Tibial nerve (tissue), 4 donors: ENCODE results near the gene RPP30. TPM values are rescaled to one million over a fixed set of nuclear protein-coding genes. Genes with fewer than 3 reads are reported as not detected.

Source experiments
- DNase-seq, 2 donors: peaks; one replicate each; pipeline ENCODE4 v3.0.0-alpha.2; 2019; ENCODE audit warnings: low spot score in 2 of 2
- H3K27ac ChIP-seq, 4 donors: fragments of 200-600 bp; sonication (generic) in 3 of 4; one replicate each; pipeline ENCODE4 v1.5.1; 2017 to 2019; ENCODE audit warnings: mild to moderate bottlenecking in 1 of 4
- H3K27me3 ChIP-seq, 2 donors: fragments of 200-600 bp; sonication (generic) in 1 of 2; one replicate each; pipeline versions ENCODE4 v1.5.1 to v1.6.0; 2017 to 2019
- H3K36me3 ChIP-seq, 3 donors: fragments of 200-600 bp; sonication (generic); one replicate each; pipeline ENCODE4 v1.5.1; 2018 to 2019
- H3K4me1 ChIP-seq, 4 donors: fragments of 200-600 bp; sonication (generic) in 3 of 4; one replicate each; pipeline ENCODE4 v1.5.1; 2017 to 2019
- H3K4me3 ChIP-seq, 4 donors: fragments of 200-600 bp; sonication (generic) in 3 of 4; one replicate each; pipeline ENCODE4 v1.5.1; 2017 to 2019; ENCODE audit warnings: mild to moderate bottlenecking in 1 of 4, moderate library complexity in 1 of 4
- H3K9me3 ChIP-seq, 4 donors: fragments of 200-600 bp; sonication (generic) in 3 of 4; one replicate each; pipeline ENCODE4 v1.5.1; 2017 to 2019
- CTCF ChIP-seq, 5 experiments: fragments of 200-600 bp in 3 of 5; fragments of 450-650 bp in 2 of 5; sonication (generic) in 3 of 5; IDR thresholded peaks; one replicate each; pipeline ENCODE4 v1.5.1; 2016 to 2019; ENCODE audit warnings: antibody characterized with exemption in 5 of 5, mild to moderate bottlenecking in 3 of 5, moderate library complexity in 2 of 5
- EP300 ChIP-seq, 2 donors: sonication (generic); formaldehyde crosslinking; IDR thresholded peaks; one replicate each; pipeline ENCODE4 v1.6.1; 2017; ENCODE audit warnings: antibody characterized with exemption in 2 of 2, mild to moderate bottlenecking in 1 of 2
- POLR2A ChIP-seq, 2 donors: fragments of 450-650 bp; IDR thresholded peaks; one replicate each; pipeline ENCODE4 v1.6.1; 2017; ENCODE audit warnings: antibody characterized with exemption in 2 of 2, mild to moderate bottlenecking in 2 of 2, moderate library complexity in 2 of 2
- whole genome bisulfite sequencing, 2 donors: methylation state at CpG; one replicate each; pipeline ENCODE4 v1.1.5; 2018; 5-methylcytosine and 5-hydroxymethylcytosine counted together
- total RNA-seq, 4 donors: library from RNA; depleted of rRNA; stranded (reverse); fragments of >200 nt; gene quantifications; one replicate each; pipeline ENCODE4 v1.1.0, GENCODE V29; 2016

Gene RPP30
- total RNA-seq, 4 donors from 2014 or later, result 19.4 to 46.5 (median 35.2) TPM

DNA sequence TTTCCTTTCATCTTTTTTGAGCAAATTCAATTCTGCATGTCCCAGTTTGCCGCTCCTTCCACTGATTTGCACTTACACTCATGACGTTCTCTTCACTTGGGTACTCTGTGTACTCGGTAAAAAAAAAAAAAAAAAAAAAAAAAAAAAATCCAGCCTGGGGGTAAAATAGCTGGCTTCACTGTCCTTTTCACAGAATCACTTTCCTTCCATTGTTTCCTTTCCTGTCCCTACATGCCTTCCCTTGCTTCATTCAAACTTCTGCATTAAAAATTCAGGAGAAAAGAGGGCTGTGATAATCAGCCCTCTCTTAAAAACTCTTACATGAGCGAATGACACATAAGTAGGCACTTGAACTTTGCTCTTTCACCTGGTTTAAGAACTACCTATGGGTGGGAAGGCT, 40.4 kb downstream of the RPP30 start:
- no peak for TF ChIP-seq CTCF (IDR thresholded peaks at IDR 0.05)
- no peak for TF ChIP-seq POLR2A (IDR thresholded peaks at IDR 0.05)
- no peak for TF ChIP-seq EP300 (IDR thresholded peaks at IDR 0.05)
- no peak overlapping the region for H3K27ac ChIP-seq
- H3K27me3 ChIP-seq, result no peaks in the 10 kb centered on the region
- H3K36me3 ChIP-seq, result peaks cover 0 to 11% (median 0%) of the 10 kb centered on the region in 3 donors
- no peaks in the 10 kb centered on the region for H3K9me3 ChIP-seq
- no peak overlapping the region for H3K4me3 ChIP-seq
- no peak for DNase-seq
- H3K4me1 ChIP-seq, result peaks cover 0 to 4% (median 0%) of the 10 kb centered on the region in 4 donors
- 63 to 65% methylated on average over 4 of the region's 4 CpGs for WGBS, 2 donors

DNA sequence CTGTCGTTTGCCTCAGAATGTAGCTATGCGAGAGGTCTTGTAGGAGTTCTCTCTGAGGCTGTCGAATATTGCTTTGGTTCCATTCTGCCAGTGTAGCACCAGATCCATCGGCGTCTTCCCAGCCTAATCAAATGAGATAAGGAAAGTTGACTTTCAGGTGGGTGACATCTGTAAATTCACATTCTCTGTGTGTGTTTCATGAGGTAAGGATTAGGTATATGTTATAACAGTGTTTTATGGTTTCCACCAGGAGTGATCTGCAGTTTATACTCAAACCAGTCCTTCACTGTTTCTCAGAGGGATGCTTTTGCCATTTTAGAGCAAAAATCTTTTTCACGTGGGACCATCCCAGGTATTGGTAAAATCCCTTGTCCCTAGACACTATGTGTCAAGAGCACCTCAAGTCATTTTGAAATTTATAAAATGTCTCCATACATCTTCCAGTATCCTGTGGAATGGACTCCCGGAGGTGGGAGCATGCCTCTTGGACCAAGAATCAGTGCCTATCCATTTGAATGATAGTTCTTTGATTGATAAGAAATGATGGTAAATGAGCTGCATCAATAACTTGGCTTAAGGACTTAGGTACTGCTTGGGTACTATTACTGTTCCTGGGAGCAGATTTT, 41.2 kb downstream of the RPP30 start:
- no peaks in the 10 kb centered on the region for H3K27me3 ChIP-seq
- H3K4me1 ChIP-seq, result peaks cover 0 to 4% (median 0%) of the 10 kb centered on the region in 4 donors
- H3K27ac ChIP-seq, result no peak overlapping the region
- TF ChIP-seq CTCF (IDR thresholded peaks at IDR 0.05) (no peak), POLR2A (IDR thresholded peaks at IDR 0.05) (no peak), EP300 (IDR thresholded peaks at IDR 0.05) (no peak)
- H3K36me3 ChIP-seq, result peaks cover 0 to 3% (median 0%) of the 10 kb centered on the region in 3 donors
- H3K9me3 ChIP-seq, result no peaks in the 10 kb centered on the region
- H3K4me3 ChIP-seq, result no peak overlapping the region
- no peak for DNase-seq
- 94 to 97% methylated on average over 7 of the region's 7 CpGs for WGBS, 2 donors

- no peaks in the 10 kb centered on the region for H3K36me3 ChIP-seq
- H3K4me1 ChIP-seq, result peaks cover 0 to 4% (median 0%) of the 10 kb centered on the region in 4 donors
- no peaks in the 10 kb centered on the region for H3K27me3 ChIP-seq
- WGBS, 2 donors, result 86 to 93% methylated on average over 2 of the region's 2 CpGs
- no peak overlapping the region for H3K27ac ChIP-seq
- TF ChIP-seq POLR2A (IDR thresholded peaks at IDR 0.05), result no peak
- DNase-seq, result no peak
- no peak overlapping the region for H3K4me3 ChIP-seq
- no peaks in the 10 kb centered on the region for H3K9me3 ChIP-seq
Observed at GRCh38 chr10:90913774-90914420, 42.1 kb downstream of the RPP30 start.

GRCh38 chr10:90914992-90915765, 43.4 kb downstream of the RPP30 start:
- 72 to 77% methylated on average over 10 of the region's 10 CpGs for WGBS, 2 donors

GRCh38 chr10:90915766-90916075, 43.9 kb downstream of the RPP30 start:
- WGBS, 2 donors, result 63 to 70% methylated on average over 11 of the region's 11 CpGs
- Histone ChIP-seq H3K36me3 (no peaks in the 10 kb centered on the region), H3K27ac (no peak overlapping the region), H3K27me3 (no peaks in the 10 kb centered on the region), H3K4me1 (peaks cover 0 to 4% (median 0%) of the 10 kb centered on the region in 4 donors), H3K9me3 (no peaks in the 10 kb centered on the region), H3K4me3 (no peak overlapping the region)
- DNase-seq, result no peak
- TF ChIP-seq POLR2A (IDR thresholded peaks at IDR 0.05), result no peak
- TF ChIP-seq EP300 (IDR thresholded peaks at IDR 0.05), result no peak
- TF ChIP-seq CTCF (IDR thresholded peaks at IDR 0.05), result no peak

More at GRCh38 chr10:90914992-90915765, 43.4 kb downstream of the RPP30 start:
- H3K27ac ChIP-seq, result no peak overlapping the region
- no peaks in the 10 kb centered on the region for H3K27me3 ChIP-seq
- TF ChIP-seq POLR2A (IDR thresholded peaks at IDR 0.05), result no peak
- TF ChIP-seq EP300 (IDR thresholded peaks at IDR 0.05), result no peak
- no peak for TF ChIP-seq CTCF (IDR thresholded peaks at IDR 0.05)
- H3K4me1 ChIP-seq, result peaks cover 0 to 4% (median 0%) of the 10 kb centered on the region in 4 donors
- H3K9me3 ChIP-seq, result no peaks in the 10 kb centered on the region
- DNase-seq, result no peak
- no peaks in the 10 kb centered on the region for H3K36me3 ChIP-seq
- H3K4me3 ChIP-seq, result no peak overlapping the region
